ENCODE measurements around the gene MACROD2. TPM values are rescaled to one million over a fixed set of nuclear protein-coding genes. Genes with fewer than 3 reads are reported as not detected.

Gene MACROD2
- total RNA-seq, 1 experiment from 2014 or later, result 1.6 TPM

- no peak overlapping the region for H2BK12ac ChIP-seq (ENCODE audit: insufficient read length, low read depth, low read length)
- no peak overlapping the region for H2BK15ac ChIP-seq (ENCODE audit: low read depth, low read length)
- peaks cover 44 to 48% of the 10 kb centered on the region in 2 experiments for H3K4me1 Mint-ChIP-seq
- H2AFZ ChIP-seq (ENCODE audit: low read length), result no peak overlapping the region
- no peak for TF ChIP-seq CTCF (conservative IDR thresholded peaks at IDR 0.05)
- H3K4me1 ChIP-seq (ENCODE audit: insufficient read depth, low read length), result peaks cover 6% of the 10 kb centered on the region; the same call in 1 of the 2 replicates
- no peaks in the 10 kb centered on the region for H3K9me3 ChIP-seq (ENCODE audit: control insufficient read depth, low read depth, low read length)
- H3K27me3 Mint-ChIP-seq (ENCODE audit: low read depth), result peaks cover 7% of the 10 kb centered on the region
- H3K27ac Mint-ChIP-seq, result peak overlapping the region in 2 of 3 experiments; percentile 23 to 89; a peak in 2 of 7 replicates
- H4K91ac ChIP-seq (ENCODE audit: insufficient read length, low read depth, low read length), result no peak overlapping the region
- no peaks in the 10 kb centered on the region for H4K20me1 ChIP-seq (ENCODE audit: control insufficient read depth, insufficient read depth, insufficient read length)
- H4K5ac ChIP-seq (ENCODE audit: insufficient read length, low read depth, low read length), result no peak overlapping the region
- H3K36me3 Mint-ChIP-seq (ENCODE audit: insufficient read depth in 1 of 3, low read depth in 3 of 3), result peaks cover 0 to 1% (median 0%) of the 10 kb centered on the region in 3 experiments; a peak in 2 of 7 replicates
- no peaks in the 10 kb centered on the region for H3K79me2 ChIP-seq (ENCODE audit: insufficient read depth, low read length)
- no peaks in the 10 kb centered on the region for H3K27me3 ChIP-seq (ENCODE audit: insufficient read depth, low read length)
- no peak overlapping the region for H2AK5ac ChIP-seq (ENCODE audit: insufficient read length, low read length)
- no peaks in the 10 kb centered on the region for H3K9me3 Mint-ChIP-seq
- no peak overlapping the region for H3K4me2 ChIP-seq (ENCODE audit: insufficient read depth, insufficient read length, low read length)
- no peak overlapping the region for H3K23ac ChIP-seq (ENCODE audit: insufficient read length, low read depth, low read length)
- H3T11ph ChIP-seq (ENCODE audit: low read length), result no peak overlapping the region
- H3K79me1 ChIP-seq (ENCODE audit: insufficient read depth, low read depth, low read length, poor library complexity, severe bottlenecking), result no peaks in the 10 kb centered on the region
- no peak overlapping the region for H3K9ac ChIP-seq (ENCODE audit: extremely low read depth, insufficient read length, low read length)
- H2BK5ac ChIP-seq (ENCODE audit: insufficient read length, low read length), result no peak overlapping the region
- DNase-seq, result no peak
- H3K23me2 ChIP-seq (ENCODE audit: insufficient read length, low read depth, low read length, poor library complexity, severe bottlenecking), result no peaks in the 10 kb centered on the region
- no peak overlapping the region for H3K18ac ChIP-seq (ENCODE audit: insufficient read length, low read depth, low read length)
- no peak overlapping the region for H2BK20ac ChIP-seq (ENCODE audit: low read depth, low read length, poor library complexity, severe bottlenecking)
- no peak overlapping the region for H3K4me3 Mint-ChIP-seq
- H4K8ac ChIP-seq (replicated peaks; ENCODE audit: insufficient read length, low read depth, low read length), result no peak overlapping the region
- no CpG with 5 or more reads among the region's 3 CpGs for WGBS (ENCODE audit: extremely low coverage, insufficient read length, low lambda C conversion rate)
- H3K27ac ChIP-seq (ENCODE audit: insufficient read length, low read depth, low read length), result no peak overlapping the region
- H3K14ac ChIP-seq (ENCODE audit: insufficient read depth, low read length), result no peak overlapping the region
- H3K4ac ChIP-seq (ENCODE audit: low read depth, low read length), result no peak overlapping the region
- H2BK120ac ChIP-seq (ENCODE audit: low read depth, low read length, poor library complexity, severe bottlenecking), result no peak overlapping the region
- H3K56ac ChIP-seq (ENCODE audit: insufficient read length, low read depth, low read length), result no peak overlapping the region
Observed at GRCh38 chr20:15564981-15565380, 1569.7 kb downstream of the MACROD2 start.

All from H9 (cell line).